Fibroblast of the aortic adventitia (primary cell): Measurements from ENCODE around the gene EMP3. TPM values are rescaled to one million over a fixed set of nuclear protein-coding genes. Genes with fewer than 3 reads are reported as not detected.
"Not testable (repeated sequence)": the region's sequence is repeated elsewhere in the genome, so short reads cannot be mapped to it uniquely, and the experiment has no call there.

Source experiments
- DNase-seq: peaks from one replicate; pipeline ENCODE4 v3.0.0-alpha.2; 2010; ENCODE audit warnings: low read depth
- H3K4me3 ChIP-seq: 2 replicates; pipeline ENCODE4 v1.5.1; 2011; ENCODE audit warnings: low read depth, mild to moderate bottlenecking, control low read depth, low read length, moderate library complexity
- total RNA-seq: library from RNA; depleted of rRNA; stranded (reverse); fragments of >200 nt; gene quantifications from 2 replicates; pipeline ENCODE4 v1.2.3, GENCODE V29; 2012; ENCODE audit warnings: low replicate concordance
- TF ChIP-seq, protein P1 (sequence below): IDR thresholded peaks from 2 replicates; pipeline ENCODE4 v1.5.1; 2011; ENCODE audit warnings: mild to moderate bottlenecking, low read length, control low read depth, inconsistent platforms; ENCODE audit not compliant: insufficient read depth

EMP3 gene
- total RNA-seq, 1 donor = 369 TPM

DNA sequence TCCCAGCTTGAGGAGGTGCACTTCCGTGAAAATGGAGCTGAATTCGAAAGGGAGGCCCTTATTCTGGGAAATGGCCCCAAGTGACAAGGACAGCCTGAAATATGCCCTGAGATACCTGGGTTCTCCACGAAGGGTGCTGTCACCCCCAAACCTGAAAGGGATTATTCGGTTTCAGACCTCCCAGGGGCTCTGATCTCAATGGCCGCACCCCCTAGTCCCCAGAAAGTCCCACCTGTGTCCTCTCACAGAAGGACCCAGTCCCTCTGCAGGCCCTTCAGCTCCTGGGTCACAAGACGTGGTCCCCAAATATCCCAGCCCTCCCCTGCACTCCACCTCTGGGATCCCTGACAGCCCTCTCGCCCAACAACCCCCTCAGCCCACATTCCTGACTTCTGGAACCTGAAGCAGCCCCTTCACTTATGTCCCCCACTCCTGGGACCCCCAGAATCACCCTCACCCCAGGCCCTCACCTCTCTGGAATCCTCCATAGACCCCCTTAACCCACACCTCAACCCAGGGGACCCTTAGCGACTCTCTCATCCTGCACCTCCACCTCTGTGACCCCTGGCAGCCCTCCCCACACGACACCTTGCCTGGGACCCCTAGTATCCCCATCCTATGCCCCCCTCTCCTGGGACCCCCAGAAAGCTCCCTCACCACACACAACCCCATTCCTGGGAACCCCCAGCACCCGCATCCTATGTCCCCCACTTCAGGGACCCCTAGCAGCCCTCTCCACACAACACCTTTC lies 39.4 kb downstream of the EMP3 start:
- TF ChIP-seq, protein P1, sequence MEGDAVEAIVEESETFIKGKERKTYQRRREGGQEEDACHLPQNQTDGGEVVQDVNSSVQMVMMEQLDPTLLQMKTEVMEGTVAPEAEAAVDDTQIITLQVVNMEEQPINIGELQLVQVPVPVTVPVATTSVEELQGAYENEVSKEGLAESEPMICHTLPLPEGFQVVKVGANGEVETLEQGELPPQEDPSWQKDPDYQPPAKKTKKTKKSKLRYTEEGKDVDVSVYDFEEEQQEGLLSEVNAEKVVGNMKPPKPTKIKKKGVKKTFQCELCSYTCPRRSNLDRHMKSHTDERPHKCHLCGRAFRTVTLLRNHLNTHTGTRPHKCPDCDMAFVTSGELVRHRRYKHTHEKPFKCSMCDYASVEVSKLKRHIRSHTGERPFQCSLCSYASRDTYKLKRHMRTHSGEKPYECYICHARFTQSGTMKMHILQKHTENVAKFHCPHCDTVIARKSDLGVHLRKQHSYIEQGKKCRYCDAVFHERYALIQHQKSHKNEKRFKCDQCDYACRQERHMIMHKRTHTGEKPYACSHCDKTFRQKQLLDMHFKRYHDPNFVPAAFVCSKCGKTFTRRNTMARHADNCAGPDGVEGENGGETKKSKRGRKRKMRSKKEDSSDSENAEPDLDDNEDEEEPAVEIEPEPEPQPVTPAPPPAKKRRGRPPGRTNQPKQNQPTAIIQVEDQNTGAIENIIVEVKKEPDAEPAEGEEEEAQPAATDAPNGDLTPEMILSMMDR = no peak
- H3K4me3 ChIP-seq = no peak overlapping the region
- no peak for DNase-seq

DNA sequence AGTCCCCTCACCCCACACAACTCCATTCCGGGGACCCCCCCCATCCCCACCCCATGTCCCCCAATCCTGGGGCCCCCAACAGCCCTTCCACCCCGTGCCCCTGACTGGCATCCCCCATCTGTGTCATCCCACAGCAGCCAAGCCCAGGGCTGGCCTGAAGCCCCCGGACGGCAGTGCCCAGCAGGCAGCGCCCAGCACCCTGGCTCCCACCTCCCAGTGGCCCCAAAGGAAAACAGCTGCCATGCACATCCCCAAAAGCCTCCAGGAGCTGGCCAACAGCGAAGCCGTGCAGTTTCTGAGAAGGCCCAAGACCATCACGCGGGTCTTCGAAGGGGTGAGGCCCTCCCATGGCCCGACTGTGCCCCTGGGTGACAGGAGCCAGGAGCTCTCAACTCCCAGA lies 40.2 kb downstream of the EMP3 start:
- TF ChIP-seq, protein P1 = no peak
- H3K4me3 ChIP-seq = no peak overlapping the region
- no peak for DNase-seq

DNA sequence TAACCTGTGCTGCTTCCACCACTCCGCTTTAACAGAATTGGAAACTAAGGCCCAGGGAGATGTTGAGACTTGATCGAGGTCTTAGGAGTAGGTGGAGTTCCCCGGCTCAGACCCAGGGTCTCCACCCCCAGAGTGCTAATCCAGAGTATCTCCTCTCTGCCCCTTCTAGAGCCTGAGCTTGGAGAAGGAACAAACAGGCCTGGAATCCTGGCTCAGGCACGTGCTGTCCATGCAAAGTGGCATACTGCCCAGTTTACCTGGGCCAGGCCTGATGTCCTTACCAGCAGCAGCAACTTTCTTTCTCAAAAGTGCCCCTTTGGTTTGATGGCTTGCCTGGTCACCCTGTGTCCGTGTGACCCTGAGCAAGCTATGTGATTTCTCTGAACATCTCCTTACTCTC lies 42.5 kb downstream of the EMP3 start:
- no peak overlapping the region for H3K4me3 ChIP-seq
- TF ChIP-seq, protein P1 = no peak
- DNase-seq = no peak

DNA sequence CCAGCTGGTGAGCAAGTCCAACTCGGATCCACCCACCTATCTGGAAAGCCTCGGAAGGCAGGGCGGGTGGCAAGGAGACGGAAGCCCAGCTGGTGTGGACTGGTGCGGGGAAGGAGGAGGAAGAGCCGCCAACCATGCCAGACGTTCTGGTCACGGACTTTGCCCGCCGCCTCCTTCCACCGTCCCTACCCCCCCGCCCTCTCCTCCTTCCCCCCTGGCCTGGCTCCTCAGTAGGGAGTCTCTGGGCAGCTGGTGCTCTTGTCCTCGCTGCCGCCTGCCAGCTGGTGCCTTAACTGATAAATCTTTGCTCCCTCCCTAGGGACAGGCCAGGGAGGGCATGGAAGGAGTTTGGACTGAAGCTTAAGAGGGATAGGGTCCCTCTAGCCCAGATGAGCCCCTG lies 43.6 kb downstream of the EMP3 start:
- no peak overlapping the region for H3K4me3 ChIP-seq
- TF ChIP-seq, protein P1 = no peak

DNA sequence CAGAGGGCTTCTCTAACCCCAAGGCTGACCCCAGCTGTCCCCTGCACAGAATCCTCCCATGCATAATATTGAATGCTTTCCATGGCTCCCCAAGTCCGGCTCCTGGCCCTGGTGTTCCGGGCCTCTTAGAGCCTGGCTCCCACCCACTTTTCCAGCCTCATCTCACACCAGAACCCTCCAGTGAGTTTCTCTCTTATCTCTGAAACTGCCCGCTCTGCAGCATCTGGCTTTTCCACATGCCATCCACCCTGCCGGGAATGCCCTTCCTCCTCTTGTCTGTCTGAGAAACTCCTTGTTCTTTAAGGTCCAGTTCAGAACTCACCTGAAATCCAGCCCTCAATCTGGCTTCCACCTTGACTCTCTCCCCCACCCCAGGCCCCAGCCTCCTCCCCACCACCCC lies 45.6 kb downstream of the EMP3 start:
- DNase-seq = no peak

More for the DNA sequence above, 43.6 kb downstream of the EMP3 start:
- DNase-seq = no peak

DNA sequence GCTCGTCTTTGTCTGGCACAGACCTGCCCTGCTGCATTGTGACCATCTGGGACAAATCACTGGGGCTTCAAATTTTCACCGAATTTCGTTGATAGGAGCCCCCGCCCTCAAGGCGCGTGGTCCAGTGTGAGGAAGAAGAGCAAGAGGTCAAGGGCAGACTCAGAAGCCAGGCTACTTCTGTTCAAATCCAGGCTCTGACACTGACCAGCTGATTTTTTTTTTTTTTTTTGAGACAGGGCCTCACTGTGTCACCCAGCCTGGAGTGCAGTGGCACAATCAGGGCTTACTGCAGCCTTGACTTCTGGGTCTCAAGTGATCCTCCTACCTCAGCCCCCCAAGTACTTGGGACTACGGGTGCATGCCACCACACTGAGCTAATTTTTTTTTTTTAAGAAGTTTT lies 46.0 kb downstream of the EMP3 start:
- no peak for DNase-seq

More for the DNA sequence above, 45.6 kb downstream of the EMP3 start:
- TF ChIP-seq, protein P1 = no peak
- no peak overlapping the region for H3K4me3 ChIP-seq

DNA sequence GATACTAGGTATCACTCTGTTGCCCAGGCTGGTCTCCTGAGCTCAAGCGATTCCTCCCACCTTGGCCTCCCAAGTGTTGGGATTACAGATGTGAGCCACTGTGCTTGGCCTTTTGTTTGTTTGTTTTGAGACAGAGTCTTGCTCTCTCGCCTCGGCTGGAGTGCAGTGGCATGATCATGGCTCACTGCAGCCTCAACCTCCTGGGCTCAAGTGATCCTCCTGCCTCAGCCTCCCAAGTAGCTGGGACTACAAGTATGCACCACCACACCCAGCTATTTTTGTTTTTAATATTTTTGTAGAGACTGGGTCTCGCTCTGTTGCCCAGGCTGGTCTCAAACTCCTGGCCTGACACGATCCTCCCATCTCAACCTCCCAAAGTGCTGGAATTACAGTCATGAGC lies 46.4 kb downstream of the EMP3 start:
- not testable (repeated sequence) for H3K4me3 ChIP-seq, DNase-seq

More for the DNA sequence above, 46.0 kb downstream of the EMP3 start:
- no peak overlapping the region for H3K4me3 ChIP-seq
- TF ChIP-seq, protein P1 = no peak
